K562 (cell line): ENCODE measurements around the gene ZNF195. TPM values are rescaled to one million over a fixed set of nuclear protein-coding genes. Genes with fewer than 3 reads are reported as not detected.

Experiments used
- CC2D1A ChIP-seq: fragments of 450-650 bp; IDR thresholded peaks from 2 replicates; pipeline ENCODE4 v1.6.1; 2017; ENCODE audit warnings: mild to moderate bottlenecking
- EHMT2 ChIP-seq: fragments of 450-650 bp; IDR thresholded peaks from 2 replicates; pipeline ENCODE4 v1.6.1; 2018; ENCODE audit warnings: antibody characterized with exemption
- HDAC2 ChIP-seq: fragments of 450-650 bp; IDR thresholded peaks from 2 replicates; pipeline ENCODE4 v1.6.1; 2016; ENCODE audit warnings: mild to moderate bottlenecking
- ILK ChIP-seq: fragments of 450-650 bp; IDR thresholded peaks from 2 replicates; pipeline ENCODE4 v1.6.1; 2016; ENCODE audit warnings: missing genetic modification characterization, low read depth, mild to moderate bottlenecking, missing compliant biosample characterization, moderate library complexity, borderline replicate concordance
- KDM5B ChIP-seq: fragments of 200-600 bp; sonication (generic); IDR thresholded peaks from 2 replicates; pipeline ENCODE4 v1.6.1; 2012; ENCODE audit warnings: low read depth, mild to moderate bottlenecking, moderate library complexity, low read length, control low read depth, inconsistent platforms; ENCODE audit not compliant: insufficient replicate concordance
- MTA3 ChIP-seq: fragments of 450-650 bp; formaldehyde crosslinking; IDR thresholded peaks from 2 replicates; pipeline ENCODE4 v1.6.1; 2017; ENCODE audit warnings: mild to moderate bottlenecking, borderline replicate concordance
- MTF1 ChIP-seq: fragments of 250-450 bp; sonication (Bioruptor Pico); IDR thresholded peaks from 2 replicates; pipeline ENCODE4 v1.9.0; 2021; ENCODE audit warnings: moderate library complexity, mild to moderate bottlenecking, inconsistent platforms, borderline replicate concordance
- NCOR1 ChIP-seq: fragments of 450-650 bp; IDR thresholded peaks from 2 replicates; pipeline ENCODE4 v1.6.1; 2016; ENCODE audit warnings: mild to moderate bottlenecking, moderate library complexity
- NFRKB ChIP-seq: fragments of 450-650 bp; IDR thresholded peaks from 2 replicates; pipeline ENCODE4 v1.6.1; 2016; ENCODE audit warnings: low read depth
- PHB ChIP-seq: fragments of 250-450 bp; sonication (Bioruptor Pico); IDR thresholded peaks from 2 replicates; pipeline ENCODE4 v1.5.0; 2021
- PHF20 ChIP-seq: fragments of 450-650 bp; IDR thresholded peaks from 2 replicates; pipeline ENCODE4 v1.6.1; 2018; ENCODE audit not compliant: partially characterized antibody
- POLR2AphosphoS5 ChIP-seq: IDR thresholded peaks from 2 replicates; pipeline ENCODE4 v1.6.1; 2011; ENCODE audit warnings: mild to moderate bottlenecking, low read depth, low read length, moderate library complexity; ENCODE audit not compliant: control insufficient read depth, insufficient read depth
- POLR2H ChIP-seq: IDR thresholded peaks from 2 replicates; pipeline ENCODE4 v1.6.1; 2016; ENCODE audit warnings: missing genetic modification characterization, low read depth, mild to moderate bottlenecking, control low read depth, missing compliant biosample characterization, moderate library complexity
- RFX5 ChIP-seq: IDR thresholded peaks from 2 replicates; pipeline ENCODE4 v1.6.1; 2011; ENCODE audit warnings: low read depth, mild to moderate bottlenecking, improper control_type of control experiment, low read length
- SIN3A ChIP-seq, 2 experiments: fragments of 150-350 bp in 1 of 2; IDR thresholded peaks; 2 replicates each; pipeline ENCODE4 v1.6.1; 2011 to 2016; ENCODE audit warnings: borderline replicate concordance in 2 of 2, low read depth in 2 of 2, low read length in 2 of 2, mild to moderate bottlenecking in 2 of 2, moderate library complexity in 2 of 2; ENCODE audit not compliant: control insufficient read depth in 1 of 2
- ZFX ChIP-seq: sonication (generic); formaldehyde crosslinking; IDR thresholded peaks from 2 replicates; pipeline ENCODE4 v1.8.0; 2022; ENCODE audit warnings: mild to moderate bottlenecking, missing genetic modification reagents, moderate library complexity
- ZNF217 ChIP-seq: sonication (generic); formaldehyde crosslinking; IDR thresholded peaks from 2 replicates; pipeline ENCODE4 v1.8.0; 2022; ENCODE audit warnings: mild to moderate bottlenecking, missing genetic modification reagents
- ZNF408 ChIP-seq: fragments of 250-450 bp; sonication (Bioruptor Pico); IDR thresholded peaks from 2 replicates; pipeline ENCODE4 v1.4.0; 2020; ENCODE audit warnings: low read depth, mild to moderate bottlenecking, moderate library complexity
- ZNF584 ChIP-seq: fragments of 200-800 bp; sonication (Bioruptor generic); IDR thresholded peaks from 2 replicates; pipeline ENCODE4 v1.6.1; 2016; ENCODE audit warnings: low read depth, mild to moderate bottlenecking, missing genetic modification characterization, missing compliant biosample characterization
- polyA plus RNA-seq, 8 experiments: library from polyadenylated mRNA; depleted of rRNA in 4 of 8; stranded (reverse) in 5 of 8; unstranded in 3 of 8; fragments of >200 nt; fragmentation: Nextera tagmentation in 2 of 8; fragmentation: Illumina TruSeq in 1 of 8; extraction: Ambion mirVana in 2 of 8; extraction: Trizol in 1 of 8; gene quantifications; 2 replicates each; pipeline versions ENCODE4 v1.2.1 to v1.2.3, GENCODE V29; 2011 to 2014; ENCODE audit warnings: inconsistent platforms in 1 of 8, missing spikeins in 1 of 8
- total RNA-seq, 7 experiments: library from RNA; depleted of rRNA in 6 of 7; stranded (reverse); fragments of >200 nt in 6 of 7; fragmentation: Illumina TruSeq in 2 of 7; extraction: Trizol in 2 of 7; gene quantifications; 2 replicates each; pipeline versions ENCODE4 v1.2.1 to v1.2.3, GENCODE V29; 2011 to 2021; ENCODE audit warnings: low replicate concordance in 1 of 7
- TF ChIP-seq, protein P1 (sequence below): fragments of 200-800 bp; sonication (Bioruptor generic); IDR thresholded peaks from 2 replicates; pipeline ENCODE4 v1.6.1; 2017; ENCODE audit warnings: missing genetic modification characterization, missing compliant biosample characterization
- TF ChIP-seq, protein P2 (sequence below): sonication (generic); formaldehyde crosslinking; IDR thresholded peaks from 2 replicates; pipeline ENCODE4 v1.8.0; 2022; ENCODE audit warnings: mild to moderate bottlenecking, missing genetic modification reagents
- TF ChIP-seq, protein P3 (sequence below): sonication (generic); formaldehyde crosslinking; IDR thresholded peaks from 2 replicates; pipeline ENCODE4 v1.8.0; 2022; ENCODE audit warnings: missing genetic modification reagents, mild to moderate bottlenecking, moderate library complexity, borderline replicate concordance
- TF ChIP-seq, protein P4 (sequence below): fragments of 450-650 bp; IDR thresholded peaks from 2 replicates; pipeline ENCODE4 v1.6.1; 2016

Gene ZNF195
- total and polyA plus RNA-seq, 9 of the 15 experiments (the other 6 are each of a cell fraction or from before 2014, with no cell fraction given) = 42.1 to 75.5 (median 60.4) TPM

DNA sequence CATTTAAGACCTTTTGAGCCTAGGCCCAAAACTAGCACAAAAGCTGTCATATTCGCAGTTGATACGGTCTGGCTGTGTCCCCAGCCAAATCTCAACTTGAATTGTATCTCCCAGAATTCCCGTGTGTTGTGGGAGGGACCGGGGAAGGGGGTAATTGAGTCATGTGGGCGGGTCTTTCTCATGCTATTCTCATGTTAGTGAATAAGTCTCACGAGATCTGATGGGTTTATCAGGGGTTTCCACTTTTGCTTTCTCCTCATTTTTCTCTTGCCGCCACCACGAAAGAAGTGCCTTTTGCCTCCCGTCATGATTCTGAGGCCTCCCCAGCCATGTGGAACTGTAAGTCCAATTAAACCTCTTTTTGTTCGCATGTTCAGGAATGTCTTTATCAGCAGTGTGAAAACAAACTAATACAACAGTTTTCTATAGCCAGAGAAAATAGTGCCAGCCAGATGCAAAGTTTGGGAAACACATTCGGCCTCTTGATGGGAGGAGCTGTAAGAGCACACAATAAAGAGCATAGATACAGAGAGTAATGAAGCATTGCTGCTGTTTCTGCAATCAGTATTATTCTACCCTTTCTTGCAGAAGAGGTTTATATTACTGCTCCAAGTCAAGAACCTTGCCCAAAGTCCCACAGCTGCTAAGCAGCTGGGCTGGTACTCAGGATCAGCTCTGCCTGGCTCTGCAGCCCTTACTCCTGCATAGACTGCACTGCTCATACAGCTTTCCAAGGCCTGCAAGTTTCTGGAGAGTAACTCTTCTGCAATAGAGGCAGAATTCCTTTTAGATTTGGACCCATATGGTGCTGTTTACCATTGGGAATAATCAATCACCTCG, 2.0 kb upstream of the ZNF195 start (continued):
- TF ChIP-seq, protein P1, sequence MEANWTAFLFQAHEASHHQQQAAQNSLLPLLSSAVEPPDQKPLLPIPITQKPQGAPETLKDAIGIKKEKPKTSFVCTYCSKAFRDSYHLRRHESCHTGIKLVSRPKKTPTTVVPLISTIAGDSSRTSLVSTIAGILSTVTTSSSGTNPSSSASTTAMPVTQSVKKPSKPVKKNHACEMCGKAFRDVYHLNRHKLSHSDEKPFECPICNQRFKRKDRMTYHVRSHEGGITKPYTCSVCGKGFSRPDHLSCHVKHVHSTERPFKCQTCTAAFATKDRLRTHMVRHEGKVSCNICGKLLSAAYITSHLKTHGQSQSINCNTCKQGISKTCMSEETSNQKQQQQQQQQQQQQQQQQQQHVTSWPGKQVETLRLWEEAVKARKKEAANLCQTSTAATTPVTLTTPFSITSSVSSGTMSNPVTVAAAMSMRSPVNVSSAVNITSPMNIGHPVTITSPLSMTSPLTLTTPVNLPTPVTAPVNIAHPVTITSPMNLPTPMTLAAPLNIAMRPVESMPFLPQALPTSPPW = peak; percentile 27; the same call in 1 of the 2 replicates
- TF ChIP-seq HDAC2 = 0 out of 2 replicates have a peak, but pooled peaks have one; percentile 28
- TF ChIP-seq ZNF584 (CRISPR knock-in tag) = no peak
- TF ChIP-seq PHF20 = peak; percentile 35
- no peak for TF ChIP-seq ZNF217 (CRISPR knock-in tag)
- no peak for TF ChIP-seq ILK (tag)
- TF ChIP-seq ZFX (CRISPR knock-in tag) = peak; percentile 82
- no peak for TF ChIP-seq PHB
- TF ChIP-seq, protein P2, sequence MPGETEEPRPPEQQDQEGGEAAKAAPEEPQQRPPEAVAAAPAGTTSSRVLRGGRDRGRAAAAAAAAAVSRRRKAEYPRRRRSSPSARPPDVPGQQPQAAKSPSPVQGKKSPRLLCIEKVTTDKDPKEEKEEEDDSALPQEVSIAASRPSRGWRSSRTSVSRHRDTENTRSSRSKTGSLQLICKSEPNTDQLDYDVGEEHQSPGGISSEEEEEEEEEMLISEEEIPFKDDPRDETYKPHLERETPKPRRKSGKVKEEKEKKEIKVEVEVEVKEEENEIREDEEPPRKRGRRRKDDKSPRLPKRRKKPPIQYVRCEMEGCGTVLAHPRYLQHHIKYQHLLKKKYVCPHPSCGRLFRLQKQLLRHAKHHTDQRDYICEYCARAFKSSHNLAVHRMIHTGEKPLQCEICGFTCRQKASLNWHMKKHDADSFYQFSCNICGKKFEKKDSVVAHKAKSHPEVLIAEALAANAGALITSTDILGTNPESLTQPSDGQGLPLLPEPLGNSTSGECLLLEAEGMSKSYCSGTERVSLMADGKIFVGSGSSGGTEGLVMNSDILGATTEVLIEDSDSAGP = no peak
- TF ChIP-seq POLR2AphosphoS5 = peak; percentile 82
- 0 out of 2 replicates have a peak, but pooled peaks have one; percentile 21 for TF ChIP-seq NCOR1
- peak; percentile 91 for TF ChIP-seq KDM5B
- TF ChIP-seq, protein P3, sequence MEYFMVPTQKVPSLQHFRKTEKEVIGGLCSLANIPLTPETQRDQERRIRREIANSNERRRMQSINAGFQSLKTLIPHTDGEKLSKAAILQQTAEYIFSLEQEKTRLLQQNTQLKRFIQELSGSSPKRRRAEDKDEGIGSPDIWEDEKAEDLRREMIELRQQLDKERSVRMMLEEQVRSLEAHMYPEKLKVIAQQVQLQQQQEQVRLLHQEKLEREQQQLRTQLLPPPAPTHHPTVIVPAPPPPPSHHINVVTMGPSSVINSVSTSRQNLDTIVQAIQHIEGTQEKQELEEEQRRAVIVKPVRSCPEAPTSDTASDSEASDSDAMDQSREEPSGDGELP (CRISPR knock-in tag) = peak; percentile 40
- TF ChIP-seq EHMT2 = 0 out of 2 replicates have a peak, but pooled peaks have one; percentile 46
- no peak for TF ChIP-seq MTF1 (CRISPR knock-in tag)
- TF ChIP-seq MTA3 = 0 out of 2 replicates have a peak, but pooled peaks have one; percentile 54
- TF ChIP-seq CC2D1A = peak; percentile 85
- no peak for TF ChIP-seq ZNF408 (CRISPR knock-in tag)
- TF ChIP-seq NFRKB = no peak
- TF ChIP-seq RFX5 = no peak
- TF ChIP-seq POLR2H = peak; percentile 96
- peak in 1 of 2 experiments; percentile 18; a peak in 2 of 4 replicates for TF ChIP-seq SIN3A (IDR thresholded peaks at IDR 0.05; ENCODE audit: borderline replicate concordance in 2 of 2, control insufficient read depth in 1 of 2, low read depth in 2 of 2, low read length in 2 of 2)
- TF ChIP-seq, protein P4, sequence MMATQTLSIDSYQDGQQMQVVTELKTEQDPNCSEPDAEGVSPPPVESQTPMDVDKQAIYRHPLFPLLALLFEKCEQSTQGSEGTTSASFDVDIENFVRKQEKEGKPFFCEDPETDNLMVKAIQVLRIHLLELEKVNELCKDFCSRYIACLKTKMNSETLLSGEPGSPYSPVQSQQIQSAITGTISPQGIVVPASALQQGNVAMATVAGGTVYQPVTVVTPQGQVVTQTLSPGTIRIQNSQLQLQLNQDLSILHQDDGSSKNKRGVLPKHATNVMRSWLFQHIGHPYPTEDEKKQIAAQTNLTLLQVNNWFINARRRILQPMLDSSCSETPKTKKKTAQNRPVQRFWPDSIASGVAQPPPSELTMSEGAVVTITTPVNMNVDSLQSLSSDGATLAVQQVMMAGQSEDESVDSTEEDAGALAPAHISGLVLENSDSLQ = peak; percentile 34; the same call in 1 of the 2 replicates
